ENCODE measurements around the gene LRRC38.

The LRRC38 gene

DNA sequence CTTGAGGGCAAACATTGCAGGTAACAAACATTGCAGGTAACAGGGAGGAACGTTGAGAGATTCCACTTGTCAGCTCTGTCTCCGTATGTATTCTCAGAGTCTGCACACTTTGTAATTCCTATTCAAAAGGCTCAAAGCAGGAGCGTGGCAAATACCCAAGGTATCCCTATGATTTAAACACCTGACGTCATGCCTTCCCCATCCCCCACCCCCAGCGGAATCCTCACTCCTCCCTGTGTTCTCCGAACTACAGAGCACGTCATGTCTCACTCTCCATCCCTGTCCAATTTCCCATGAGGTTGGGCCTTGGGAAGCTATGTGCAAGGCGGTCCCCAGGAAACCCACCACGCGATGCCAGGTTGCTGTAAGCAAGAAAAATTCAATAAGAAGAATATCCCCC lies 2.8 kb upstream of the LRRC38 start:
- DNase-seq (ENCODE audit: low spot score) = no peak

DNA sequence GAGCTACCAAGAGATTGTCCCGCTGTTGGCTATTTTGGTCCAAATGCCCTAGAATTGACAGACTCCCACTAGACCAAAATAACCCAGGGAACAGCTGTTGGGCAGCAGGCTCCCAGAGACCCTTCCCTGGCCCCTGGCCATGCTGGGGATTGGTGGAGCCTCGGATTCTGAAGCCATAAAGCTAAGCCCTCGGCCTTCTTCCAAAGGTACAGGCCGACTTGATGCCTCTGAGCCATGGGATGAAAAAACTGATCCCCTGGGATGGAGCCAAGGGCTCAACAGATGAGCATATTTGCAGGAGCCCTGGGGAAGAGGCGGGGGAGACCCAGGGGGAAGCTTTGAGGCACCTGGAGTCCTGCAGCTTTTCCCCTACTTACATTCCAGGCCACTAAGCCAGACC lies 1.0 kb upstream of the LRRC38 start:
- no peak for DNase-seq (ENCODE audit: low spot score)

DNA sequence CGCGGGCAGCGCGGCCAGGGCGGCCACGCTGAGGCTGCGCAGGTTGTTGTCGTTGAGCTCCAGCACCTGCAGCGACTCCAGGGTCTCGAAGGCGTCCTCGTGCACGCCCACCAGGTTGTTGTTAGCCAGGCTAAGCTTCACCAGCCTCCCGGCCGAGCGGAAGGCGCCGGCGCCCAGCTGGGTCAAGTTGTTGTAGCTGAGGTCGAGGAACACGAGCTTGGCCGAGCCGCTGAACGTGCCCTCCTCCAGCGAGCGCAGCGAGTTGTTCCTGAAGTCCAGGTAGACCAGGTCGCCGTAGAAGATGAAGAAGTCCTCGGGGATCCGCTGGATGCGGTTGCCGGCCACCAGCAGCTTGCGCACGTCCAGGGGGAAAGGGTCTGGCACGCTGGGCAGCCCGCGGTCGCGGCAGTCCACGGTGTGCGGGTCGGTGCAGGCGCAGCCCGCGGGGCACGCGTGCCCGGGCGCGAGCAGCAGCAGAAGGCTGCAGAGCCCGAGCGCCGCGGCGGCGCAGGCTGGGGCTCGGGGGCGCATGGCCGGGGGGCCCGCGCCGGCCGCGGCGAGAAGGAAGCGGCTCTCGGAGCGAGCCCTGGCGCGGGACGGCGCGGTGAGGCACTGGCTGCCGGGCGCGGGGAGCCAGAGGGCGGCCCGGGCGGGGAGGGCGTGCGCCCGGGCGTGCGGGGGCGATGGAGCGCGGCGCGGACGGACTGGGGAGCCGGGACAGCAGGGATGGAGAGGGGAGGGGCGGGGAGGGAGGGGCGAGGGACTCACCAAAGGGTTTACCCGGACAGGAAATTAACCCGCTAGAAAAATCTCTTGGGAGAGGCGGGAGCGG lies 524 bp downstream of the LRRC38 start:
- peak; percentile 43 for DNase-seq (ENCODE audit: low spot score)

DNA sequence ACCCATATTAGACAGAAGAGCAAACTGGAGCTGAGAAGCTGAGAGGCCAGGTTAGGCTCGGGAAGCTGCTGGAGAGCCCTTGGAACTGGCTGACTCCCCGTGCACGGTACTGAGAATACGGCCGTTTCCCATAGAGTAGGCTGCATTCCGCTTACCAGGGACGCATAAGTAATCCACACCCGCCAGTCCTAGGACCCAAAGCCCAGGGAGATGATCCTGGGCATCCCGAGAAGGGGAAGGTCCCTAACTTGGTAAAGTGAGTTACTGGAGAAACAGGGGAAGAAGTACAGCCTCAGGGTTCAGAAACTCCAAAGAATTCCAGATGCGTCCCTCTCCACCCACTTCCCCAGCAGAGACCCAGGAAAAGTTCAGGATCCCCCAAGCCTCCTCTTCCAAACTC lies 1.3 kb downstream of the LRRC38 start:
- no peak for DNase-seq (ENCODE audit: low spot score)

DNA sequence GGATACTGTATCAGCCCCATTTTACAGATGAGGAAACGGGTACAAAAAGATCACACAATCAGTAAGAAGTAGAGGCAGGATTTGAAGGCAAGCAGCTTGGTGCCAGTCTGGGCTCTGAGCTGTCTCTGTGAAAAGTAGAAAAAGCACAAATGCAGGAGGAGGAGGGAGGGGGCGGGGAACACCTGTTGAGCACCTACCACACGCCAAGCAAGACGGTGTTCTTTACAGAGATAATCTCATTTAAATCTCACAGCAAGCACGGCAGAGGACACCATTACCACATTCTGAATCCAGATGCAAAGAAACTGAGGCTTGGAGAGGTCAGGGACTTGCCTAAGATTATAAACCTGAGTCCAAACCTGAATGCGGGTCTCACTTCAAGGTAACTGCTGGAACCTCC lies 3.3 kb downstream of the LRRC38 start:
- DNase-seq (ENCODE audit: low spot score) = no peak

DNA sequence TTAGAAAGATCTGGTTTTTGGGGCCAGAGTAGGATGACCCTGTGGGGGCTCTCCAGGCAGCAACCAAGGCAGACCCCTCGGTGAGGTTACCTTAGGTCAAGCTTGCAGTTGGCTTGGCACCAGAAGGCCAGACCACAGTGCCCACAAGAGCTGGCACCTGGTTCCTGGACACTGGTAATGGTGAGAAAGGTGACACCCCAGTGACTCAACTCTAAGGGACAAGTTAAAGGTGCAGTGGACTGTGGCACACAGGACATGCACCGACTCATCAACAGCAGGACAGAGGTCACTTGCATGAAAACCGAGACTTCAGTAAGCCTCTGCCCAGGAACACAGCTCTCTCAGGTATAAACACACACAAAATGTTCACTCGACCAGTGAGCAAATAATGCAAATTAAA lies 6.7 kb downstream of the LRRC38 start:
- DNase-seq (ENCODE audit: low spot score) = no peak

DNA sequence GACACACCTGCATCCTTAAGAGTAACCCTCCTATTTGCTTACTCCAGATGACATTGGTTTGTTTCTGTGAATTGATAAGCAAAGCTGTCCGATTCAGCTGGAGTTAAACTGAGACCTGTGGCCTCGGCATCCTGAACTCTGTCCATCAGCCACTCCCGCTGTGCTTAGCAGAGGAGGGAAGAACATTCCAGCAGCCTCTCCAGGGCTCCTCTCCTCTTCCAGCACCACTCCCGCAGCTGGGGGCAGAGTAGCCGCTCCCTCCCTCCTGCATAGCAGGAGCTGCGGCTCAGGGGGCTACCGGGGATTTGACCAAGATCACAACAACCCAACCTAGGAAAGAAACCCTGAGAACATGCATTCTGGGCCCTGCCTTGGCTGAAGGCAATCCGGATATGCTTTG lies 8.8 kb downstream of the LRRC38 start:
- DNase-seq (ENCODE audit: low spot score) = no peak

DNA sequence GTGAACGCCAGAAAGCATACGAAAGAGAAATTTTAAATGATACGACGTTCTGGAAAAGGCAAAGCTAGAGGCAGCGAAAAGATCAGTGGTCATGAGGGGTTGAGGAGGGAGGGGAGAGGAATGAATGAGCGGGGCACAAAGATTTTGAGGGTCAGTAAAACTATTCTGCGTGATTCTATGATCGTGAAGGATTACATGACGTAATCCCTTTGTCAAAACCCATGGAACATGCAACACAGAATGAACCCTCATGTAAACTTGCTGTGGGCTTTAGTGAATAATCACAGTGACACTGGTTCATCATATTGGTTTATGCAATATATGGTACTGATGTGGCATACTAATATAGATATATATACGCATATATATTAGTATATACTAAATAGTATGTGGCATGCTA lies 13.0 kb downstream of the LRRC38 start:
- no peak for DNase-seq (ENCODE audit: low spot score)

DNA sequence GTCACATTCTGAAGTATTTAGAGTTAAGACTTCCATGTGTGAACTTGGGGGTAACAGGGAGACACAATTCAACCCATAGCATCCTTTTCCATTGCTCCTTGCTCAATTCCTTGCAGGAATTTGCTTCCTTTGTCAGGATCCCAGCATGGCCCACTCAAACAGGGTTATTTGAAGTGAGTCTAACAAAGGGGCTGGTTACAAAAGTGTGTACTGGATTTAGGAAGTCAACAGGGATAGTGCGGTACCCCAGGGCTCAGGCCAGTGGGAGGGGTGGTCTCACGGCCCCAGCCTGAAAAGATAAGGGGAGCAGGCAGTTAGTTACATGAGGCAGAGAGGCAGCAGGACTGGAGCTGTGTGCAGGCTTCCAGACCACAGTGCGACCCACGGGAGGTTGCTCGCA lies 14.4 kb downstream of the LRRC38 start:
- no peak for DNase-seq (ENCODE audit: low spot score)

DNA sequence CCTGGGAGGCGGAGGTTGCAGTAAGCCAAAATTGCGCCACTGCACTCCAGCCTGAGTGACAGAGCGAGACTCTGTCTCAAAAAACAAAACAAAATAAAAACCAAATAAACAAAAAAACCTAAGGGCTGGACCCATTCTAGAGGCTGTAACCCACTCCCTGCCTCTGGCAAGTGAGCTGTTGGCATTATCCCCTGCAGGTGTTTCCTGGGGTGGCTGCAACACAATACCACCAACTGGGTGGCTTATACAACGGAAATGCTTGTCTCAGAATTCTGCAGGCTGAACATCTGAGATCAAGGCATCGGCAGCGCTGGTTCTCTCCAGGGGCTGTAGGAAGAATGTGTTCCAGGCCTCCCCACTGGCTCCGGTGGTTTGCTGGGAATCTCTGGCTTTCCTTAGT lies 15.2 kb downstream of the LRRC38 start:
- DNase-seq (ENCODE audit: low spot score) = no peak

DNA sequence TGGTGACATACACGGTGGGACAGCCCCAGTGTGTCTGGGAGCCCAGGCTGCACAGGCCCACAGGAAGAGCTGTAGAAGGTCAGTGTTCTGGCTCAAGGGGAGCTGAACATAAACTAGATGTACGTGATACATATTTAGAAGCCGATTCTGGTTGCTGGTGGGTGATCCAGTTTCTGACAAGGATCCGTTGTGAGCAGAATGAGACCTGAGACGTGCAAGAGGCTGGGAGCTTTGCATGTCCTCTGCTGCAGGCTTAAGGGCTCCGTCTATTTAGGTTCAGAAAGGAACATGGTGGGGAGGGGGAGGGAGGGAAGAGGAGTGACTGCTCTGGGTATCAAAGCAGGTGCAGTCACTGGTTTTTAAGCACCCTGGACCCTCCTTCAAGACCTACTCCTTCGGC lies 18.6 kb downstream of the LRRC38 start:
- no peak for DNase-seq (ENCODE audit: low spot score)

DNA sequence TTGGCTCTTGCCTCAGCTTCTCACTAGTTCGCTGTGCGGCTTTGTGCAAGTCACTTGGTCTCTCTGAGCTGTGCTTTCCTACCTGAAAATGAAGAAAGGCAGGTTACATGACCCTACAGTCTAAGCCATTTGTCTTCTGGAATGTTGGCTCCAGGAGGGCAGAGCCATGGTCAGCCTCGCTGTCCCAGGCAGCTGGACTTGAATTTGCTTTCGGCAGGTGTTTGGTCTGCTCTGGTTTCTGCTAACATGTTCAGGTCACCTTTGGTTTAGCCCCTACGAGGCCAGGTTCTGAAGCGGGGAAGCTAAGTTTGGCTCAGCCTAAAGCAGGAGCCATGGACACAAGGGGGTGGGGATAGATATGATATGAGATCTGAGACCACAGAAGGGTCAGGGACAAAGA lies 19.1 kb downstream of the LRRC38 start:
- DNase-seq (ENCODE audit: low spot score) = no peak

DNA sequence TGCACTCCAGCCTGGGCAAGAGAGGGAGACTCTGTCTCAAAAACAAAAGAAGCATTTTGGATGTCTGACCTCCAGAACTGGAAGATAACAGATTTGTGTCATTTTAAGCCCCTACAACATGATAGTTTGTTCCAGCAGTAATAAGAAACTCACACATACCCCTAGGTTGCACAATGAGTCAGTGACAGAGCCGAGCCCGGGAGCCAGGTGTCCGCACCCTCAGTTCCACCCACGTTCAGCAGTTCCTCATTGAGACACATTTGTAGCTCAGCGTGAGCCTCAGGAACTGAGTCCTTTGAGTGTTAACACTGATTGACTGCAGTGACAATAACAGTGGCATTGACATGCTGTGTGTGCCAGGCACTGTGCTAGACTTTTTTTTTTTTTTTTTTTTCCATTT lies 19.8 kb downstream of the LRRC38 start:
- no peak for DNase-seq (ENCODE audit: low spot score)

DNA sequence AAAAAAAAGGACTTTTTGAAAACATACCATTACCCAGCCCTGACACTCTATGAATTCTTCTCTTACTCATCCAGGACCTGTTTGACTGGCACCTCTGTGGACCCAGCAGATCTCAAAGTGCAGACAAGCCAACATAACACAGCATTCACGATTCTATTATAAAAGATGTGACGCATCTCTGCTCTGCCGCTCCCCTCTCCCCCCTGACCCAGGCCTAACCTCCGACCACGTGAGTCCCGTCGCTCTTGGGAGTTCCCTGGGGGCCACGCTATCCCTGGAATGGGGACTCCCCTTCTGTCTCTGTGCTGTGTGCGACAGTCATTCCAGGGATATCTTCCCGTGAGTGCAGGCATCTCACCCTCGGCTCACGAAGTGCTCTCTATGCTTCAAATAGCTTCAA lies 21.1 kb downstream of the LRRC38 start:
- no peak for DNase-seq (ENCODE audit: low spot score)

DNA sequence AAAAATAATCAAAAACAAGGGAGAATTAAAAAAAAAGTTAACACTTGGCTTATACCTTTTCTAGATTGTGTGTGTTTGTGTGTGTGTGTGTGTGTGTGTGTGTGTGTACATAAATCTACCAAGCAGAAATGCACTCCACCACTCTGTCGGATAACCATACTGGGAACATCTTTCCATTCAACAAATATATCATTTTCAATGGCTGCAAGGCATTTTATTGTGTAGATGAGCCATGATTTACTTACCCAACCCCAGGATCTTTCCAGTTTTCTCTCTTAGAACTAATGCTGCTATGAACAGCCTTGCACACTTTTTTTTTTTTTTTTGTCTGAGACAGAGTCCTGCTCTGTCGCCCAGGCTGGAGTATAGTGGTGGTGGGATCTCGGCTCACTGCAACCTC lies 25.8 kb downstream of the LRRC38 start:
- DNase-seq (ENCODE audit: low spot score) = no peak

DNA sequence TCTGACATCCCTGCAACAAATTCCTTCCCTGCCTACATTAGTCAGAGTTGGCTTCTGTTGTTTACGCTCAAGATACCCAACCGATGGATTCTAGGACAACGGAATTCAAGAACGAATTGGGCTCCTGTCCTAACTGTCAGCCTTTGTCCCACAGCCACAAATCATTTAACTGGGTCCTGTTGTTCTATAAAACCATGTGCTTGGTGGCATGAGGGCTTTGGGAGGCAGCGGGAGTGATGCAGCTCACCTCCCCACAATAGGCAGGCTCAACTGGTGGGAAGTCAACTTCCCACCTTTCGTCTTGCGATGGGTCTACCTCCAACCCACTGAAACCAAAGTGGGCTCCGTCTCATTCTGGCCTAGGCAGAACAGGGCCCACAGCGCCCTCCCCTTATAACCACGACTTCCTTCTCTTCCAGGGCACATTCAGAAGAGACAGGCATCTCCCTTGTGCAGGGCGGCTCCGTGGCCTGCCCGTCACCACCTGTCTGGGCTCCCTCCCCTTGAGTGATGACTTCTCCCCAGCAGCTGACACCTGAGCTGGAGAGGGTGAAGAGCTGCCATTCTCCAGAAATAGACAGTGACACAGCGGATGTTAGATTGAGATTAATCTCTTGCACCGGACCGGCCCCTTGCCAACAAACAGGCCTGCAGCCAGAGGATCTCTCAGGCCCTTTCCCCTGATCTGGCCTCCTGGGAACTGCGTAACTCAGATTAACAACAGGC lies 26.5 kb downstream of the LRRC38 start:
- DNase-seq (ENCODE audit: low spot score) = peak; percentile 51

DNA sequence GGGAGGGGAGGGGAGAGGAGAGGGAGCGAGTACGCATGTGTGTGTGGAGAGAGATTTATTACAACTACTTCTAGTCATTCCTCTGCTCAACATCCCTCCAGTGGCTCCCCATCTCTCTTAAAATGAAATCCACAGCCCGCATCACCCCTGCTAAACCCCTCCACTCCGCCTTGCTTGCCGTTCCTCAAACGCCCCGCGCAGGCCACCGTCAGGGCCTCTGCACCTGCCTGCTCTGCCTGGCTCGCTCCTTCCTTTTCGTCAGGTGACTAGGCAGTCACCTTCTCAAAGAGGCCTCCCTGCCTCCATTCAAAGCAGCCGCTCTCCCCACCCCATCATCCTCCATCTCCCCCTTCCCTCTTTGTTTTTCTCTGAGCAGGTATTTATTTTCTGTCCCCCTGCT lies 29.9 kb downstream of the LRRC38 start:
- no peak for DNase-seq (ENCODE audit: low spot score)

DNA sequence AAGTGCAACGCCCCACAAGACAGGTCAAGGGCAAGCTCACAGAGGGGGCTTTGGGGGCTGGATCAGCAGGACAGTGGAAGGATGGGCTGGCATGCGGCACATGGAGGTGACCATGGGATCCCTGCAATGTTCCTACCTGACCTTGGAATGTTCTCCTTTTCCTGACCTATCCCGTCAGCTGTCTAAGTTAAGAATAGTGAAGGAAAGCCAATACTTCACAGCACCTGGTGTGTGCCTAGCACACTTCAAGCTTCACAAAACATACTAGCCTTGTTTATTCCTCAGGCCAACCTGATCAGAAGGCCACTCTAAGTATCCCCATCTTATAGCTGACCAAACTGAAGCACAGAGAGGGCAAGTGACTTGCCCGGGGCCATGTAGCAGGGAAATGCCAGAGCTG lies 31.2 kb downstream of the LRRC38 start:
- DNase-seq (ENCODE audit: low spot score) = no peak

DNA sequence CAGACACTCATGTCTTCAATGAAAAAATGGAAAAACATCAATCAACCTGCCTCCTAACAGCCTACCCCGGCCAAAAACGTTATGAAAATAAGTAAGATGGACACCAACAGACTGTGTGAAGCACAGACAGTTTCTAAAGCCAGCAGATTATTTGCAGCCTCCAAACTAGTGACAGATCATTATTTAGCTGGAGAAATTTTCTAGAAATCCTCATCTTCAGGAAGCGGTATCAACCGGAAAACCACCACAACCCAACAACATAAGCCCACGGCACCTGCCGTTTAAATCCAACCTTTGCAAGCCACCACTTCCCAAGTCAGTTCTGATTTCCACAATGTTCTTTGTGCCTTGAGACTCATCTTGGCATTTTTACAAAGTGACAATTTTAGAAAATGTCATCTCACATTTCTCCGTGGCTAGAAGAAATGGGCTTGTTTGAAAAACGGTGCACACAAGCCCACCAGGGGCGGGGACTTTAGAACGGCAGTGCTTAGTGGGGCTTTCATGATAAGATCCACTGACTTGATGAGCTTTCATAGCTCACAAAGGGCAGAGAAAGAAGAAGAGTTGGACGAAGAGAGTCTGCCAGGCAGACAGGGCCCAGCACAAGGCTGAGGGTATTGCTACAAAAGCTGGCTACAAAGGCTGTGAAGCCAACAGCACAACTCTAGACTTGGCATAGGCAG lies 34.5 kb downstream of the LRRC38 start:
- DNase-seq (ENCODE audit: low spot score) = no peak

DNA sequence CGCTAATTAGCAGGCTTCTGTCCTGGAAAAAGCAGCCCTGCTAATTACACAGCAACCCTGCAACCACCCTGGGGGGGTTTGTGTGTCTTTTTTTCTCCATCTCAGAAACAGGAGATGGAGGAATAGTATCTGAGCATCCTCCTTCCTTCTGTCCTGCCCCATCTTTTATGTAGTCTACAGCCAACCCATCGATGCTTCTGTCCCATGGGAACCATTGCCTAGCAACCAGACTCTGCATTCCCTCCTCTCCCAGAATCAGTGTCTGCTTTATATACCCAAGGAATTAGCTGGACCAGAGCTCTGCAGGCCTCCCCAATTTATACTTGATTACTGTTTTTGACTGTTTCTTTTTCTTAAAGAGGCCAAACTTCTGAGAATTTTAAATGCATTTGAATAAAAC lies 35.1 kb downstream of the LRRC38 start:
- DNase-seq (ENCODE audit: low spot score) = no peak

DNA sequence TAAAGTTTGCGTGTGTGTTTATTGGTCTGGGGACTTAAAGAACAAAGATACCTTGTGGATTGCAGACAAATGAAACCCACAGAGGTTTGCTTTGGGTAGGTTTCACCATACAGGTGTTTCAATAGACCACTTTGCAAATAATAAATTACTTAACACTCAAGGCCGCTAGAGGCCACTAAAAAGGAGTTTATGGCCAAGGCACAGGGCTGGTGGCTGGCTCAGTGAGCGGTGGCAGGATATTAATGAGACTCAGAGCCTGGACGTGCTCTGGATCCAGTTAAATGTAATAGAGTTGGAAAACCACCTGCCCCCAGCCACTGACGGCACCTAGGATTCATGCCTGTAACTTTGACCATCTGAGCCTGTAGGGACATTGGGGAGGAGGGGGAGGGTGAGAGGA lies 44.5 kb downstream of the LRRC38 start:
- DNase-seq (ENCODE audit: low spot score) = peak; percentile 55

DNA sequence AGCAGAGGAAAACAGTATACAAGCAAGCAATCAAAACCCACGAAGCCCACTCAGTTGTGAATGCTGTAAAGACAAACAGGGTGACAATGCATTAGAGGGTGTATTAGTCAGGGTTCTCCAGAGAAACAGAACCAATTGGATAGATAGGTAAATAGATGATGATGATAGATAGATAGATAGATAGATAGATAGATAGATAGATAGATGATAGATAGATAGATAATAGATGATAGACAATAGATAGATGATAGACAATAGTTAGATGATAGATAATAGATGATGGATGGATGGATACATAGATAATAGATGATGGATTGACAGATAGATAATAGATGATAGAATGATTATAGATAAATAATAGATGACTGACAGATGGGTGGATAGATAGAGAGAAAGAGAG lies 48.3 kb downstream of the LRRC38 start:
- DNase-seq (ENCODE audit: low spot score) = no peak

DNA sequence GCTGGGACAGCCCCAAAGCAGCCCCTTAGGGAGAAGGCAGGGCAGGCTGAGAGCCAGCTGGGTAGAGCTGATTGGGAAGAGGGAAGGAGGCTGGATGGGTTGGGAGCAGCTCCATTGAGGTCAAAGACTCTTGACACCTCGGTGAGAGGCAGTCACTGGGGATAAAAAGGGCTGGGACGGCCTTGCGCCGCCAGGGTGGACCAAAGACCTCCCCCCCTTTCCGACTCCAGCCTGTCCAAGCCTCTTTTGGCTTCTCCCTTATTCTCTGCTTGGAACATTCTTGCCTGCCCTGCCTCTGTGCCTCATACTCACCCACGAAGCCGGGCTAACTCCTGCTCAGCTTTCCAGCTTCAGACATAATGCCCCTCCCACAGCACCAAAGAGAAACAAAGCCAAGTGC lies 51.1 kb downstream of the LRRC38 start:
- no peak for DNase-seq (ENCODE audit: low spot score)
